HG03039 (cell line): ENCODE data around the gene MATK.
"Not testable (repeated sequence)": the region's sequence is repeated elsewhere in the genome, so short reads cannot be mapped to it uniquely, and the experiment has no call there.

ENCODE experiments used
- ATAC-seq: cut with Tn5 transposase; IDR thresholded peaks from one replicate; pipeline ENCODE4 v1.9.1; 2021; ENCODE audit warnings: mild to moderate bottlenecking, moderate library complexity; ENCODE audit not compliant: unreplicated experiment

Gene MATK

DNA sequence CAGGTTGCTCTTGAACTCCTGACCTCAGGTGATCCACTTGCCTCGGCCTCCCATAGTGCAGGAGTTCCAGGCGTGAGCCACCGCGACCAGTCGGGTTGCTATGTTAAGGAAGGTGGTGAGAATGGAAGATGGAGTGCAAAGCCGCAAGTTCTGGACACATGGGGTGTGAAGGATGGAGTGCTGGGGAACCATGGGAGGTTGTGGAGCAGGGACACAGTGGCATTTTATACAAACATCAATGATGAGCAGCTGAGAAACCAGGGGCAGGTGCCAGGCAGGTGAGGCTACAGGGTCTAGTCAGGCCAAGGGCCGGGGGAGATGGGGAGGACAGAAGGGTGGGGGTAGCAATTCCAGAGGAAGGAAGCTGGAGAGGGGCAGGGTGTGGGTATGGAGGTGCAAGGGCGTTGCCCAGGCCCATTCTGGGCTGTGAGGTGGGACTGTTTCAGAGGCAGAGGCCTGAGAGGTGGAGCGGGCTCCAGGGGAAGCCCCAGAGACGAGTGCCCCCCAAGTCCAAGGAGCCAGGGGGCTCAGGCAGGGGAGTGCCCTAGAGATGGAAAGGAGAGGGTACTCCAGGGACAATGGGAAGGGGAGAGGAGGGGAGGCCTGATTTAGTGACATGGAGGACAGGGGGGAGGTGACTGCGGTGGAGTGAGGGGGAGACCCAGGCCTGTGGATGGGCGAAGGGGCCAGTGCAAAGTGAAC, 12.2 kb downstream of the MATK start:
- no peak for ATAC-seq

DNA sequence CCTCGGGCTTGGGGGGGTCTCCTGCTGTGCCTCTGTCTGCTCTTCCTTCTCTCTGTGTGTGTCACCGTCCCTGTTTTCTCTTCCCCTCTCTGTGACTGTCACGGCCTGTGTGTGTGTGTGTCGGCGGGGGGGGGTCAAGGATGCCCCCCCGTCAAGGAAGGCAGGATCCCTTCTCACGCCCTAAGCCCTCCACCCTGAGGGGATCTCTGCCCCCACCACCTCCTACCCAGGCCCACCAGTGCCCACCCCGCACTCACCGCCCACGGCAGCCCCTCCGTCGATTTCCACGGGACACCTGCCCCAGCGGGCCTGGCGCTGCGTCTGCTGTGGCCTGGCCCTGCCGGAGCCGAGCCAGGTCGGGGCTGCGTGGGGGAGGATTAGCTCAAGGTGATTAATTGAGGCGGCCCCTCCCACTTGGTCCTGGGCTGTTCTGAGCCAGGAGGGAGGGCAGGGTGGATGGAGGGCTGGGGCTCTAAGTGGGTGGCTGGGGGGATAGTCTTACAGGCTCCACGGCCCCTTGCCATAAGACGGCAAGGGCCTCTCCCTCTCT, 14.2 kb downstream of the MATK start, which contains the start of gene RAX2:
Gene RAX2, minus strand, starts transcription at position 323 of the 550 bp plus-strand sequence. CDS start 486 bp downstream, outside the sequence.
- ATAC-seq = no peak

DNA sequence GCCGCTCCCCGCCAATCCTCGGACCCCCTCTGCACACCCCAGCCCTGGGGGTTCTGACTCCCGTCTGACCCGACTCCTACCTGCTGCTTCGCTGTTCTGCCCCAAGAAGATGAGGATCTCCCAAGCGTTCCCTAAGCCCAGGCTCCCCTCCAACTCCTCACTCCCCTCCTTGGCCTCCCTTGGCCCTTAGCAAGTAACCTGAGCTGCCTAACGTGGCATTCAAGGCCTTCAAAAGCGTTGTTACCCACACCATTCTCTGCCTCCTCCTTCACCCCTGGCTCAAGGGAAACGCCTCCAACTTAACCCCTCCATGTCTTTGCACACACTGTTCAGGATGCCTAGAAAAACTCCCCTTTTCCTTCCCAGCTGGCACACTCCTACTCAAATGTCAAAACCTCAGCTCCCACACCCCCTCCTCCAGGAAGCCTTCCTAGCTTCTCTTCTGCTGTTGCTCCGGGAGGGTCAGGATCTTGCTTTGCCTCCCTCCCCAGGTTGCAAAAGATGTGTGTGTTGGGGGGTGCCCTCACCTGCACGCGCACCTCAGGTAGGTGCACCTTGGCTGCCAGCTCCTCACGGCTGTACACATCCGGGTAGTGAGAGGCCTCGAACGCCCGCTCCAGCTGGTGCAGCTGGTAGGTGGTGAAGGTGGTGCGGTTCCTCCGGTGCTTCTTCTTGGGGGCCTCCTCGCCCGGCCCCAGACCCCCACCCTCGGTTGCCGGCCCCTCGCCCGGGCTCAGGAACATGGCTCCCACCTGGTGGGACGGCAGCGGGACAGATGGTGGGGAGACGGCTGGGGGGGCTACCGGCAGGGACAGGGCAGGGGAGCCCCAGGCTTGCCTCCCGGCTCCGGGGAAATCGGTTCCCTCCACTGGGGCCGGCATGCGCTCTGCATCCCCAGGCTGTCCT, 14.9 kb downstream of the MATK start:
- ATAC-seq = no peak

DNA sequence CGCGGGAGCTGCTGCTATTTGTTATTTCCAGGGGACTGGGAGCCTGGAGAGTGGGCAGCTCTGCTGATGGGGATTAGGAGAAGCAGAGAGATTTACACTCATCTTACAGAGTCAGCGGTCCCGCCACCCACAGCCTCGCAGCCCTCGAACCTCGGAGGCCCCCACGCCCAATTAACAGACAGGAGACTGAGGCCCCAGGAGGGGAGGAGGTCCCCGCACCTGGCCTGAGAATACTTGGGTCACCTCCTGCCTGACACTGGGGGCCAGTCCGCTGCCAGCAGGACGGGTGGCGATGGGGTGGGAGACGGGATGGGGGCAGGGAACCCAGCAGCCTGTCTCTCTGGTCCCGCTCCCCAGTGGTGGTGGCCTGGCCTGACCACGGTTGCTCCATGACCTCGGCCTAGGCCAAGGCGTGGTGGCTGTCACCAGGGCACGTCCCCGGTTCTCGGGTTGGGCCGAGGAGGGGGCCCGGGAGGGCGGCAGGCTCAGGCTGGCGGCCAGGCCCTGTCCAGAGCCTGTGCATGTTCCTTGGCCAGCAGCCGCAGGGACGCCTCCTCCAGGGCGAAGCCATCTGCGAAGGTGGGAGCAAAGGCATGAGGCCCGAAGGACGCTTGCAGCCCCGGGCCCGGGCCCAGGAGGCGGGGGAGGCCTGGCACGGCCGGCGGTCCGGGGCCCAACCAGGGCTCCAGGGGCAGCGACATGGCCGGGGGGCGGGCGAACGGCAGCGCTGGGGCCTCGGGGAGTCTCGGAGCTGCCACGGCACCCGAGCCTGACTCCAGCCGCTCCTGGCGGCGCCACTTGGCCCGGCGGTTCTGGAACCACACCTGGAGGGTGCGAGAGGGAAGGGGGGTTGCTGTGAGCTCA, 15.8 kb downstream of the MATK start:
- no peak for ATAC-seq

DNA sequence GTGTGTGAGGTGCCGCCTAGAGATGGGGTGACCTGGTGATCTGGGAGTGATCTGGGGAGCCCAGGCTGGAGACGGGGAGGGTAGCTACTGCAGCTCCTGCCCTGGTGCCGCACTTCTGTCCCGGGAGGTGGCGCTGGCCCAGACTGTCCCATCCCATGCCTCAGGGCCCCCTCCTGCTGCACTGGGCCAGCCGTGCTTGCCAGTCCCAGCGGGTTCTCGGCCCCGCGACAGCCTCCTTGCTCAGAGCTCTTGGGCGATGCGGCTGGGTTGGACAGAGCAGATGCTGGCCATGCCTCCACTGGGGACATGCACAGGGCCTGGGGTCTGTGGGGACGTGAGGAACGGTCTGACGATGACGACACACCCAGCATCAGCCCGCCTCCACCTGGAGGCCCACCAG, 16.7 kb downstream of the MATK start:
- ATAC-seq = no peak

DNA sequence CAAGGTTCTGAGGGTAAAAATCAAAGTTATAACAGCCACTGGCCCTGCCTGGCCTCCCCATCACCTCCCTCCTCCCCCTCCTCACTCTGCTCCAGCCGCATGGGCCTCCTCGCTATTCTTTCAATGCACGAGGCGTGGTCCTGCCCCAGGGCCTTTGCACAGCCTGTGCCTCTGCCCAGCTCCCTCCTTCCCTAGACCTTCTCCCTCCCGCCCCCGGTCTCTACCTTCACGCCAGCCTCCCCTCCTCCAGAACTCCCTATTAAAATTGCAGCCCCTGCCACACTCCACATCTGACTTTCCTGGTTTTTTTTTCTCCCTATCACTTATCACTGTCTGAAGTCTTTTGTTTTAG, 17.5 kb downstream of the MATK start:
- no peak for ATAC-seq

DNA sequence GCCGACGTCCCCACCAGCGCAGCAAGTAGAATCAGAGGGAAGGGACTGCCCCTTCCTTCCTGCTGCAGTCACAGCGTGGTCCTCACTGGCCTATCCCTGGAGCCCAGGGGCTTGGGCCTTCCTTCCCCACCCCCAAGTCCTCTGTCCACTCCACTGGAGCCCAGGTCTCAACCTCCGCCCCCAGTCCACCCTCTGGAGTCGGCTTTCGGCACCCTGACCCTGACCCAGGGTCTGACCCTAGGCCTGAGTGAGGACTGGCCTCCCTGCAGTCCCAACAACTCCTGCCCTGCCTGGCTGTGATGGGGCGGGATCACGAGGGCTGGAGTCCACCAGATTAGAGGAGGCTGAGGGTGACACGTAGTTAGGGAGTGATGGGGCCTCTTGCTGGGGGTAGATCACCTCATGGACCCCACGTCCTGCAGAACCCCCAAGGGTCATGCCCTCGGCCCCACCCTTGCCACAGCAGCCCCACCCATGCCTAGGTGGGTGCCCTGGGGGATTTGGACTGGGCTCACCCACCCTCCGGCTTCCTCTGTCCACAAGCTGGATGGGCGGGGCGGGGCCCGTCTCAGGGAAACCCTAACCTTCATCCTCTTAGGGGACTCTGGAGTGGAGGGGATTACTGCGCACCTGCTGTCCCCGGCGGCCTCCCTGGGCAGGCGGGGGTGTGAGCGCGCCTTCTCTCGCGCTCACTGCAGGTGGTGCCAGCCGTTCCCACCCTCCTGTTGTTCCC, 18.0 kb downstream of the MATK start:
- ATAC-seq = no peak

DNA sequence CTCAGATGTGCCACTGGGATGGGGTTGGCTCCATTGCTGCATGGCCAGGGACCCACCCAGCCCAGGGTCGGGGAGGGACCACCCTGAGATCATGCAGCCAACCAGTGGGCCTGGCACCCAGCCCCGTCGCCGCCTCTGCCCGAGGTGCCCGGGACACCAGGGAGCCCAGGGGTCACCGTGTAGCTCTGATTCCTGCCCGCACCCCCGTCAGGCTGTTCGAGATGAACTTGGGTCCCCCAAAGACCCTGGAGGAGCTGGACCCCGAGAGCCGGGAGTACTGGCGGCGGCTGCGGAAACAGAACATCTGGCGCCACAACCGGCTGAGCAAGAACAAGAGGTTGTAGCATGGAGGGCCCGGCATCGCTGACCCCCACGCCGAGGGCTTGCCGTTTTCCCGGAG, 19.1 kb downstream of the MATK start:
- no peak for ATAC-seq

DNA sequence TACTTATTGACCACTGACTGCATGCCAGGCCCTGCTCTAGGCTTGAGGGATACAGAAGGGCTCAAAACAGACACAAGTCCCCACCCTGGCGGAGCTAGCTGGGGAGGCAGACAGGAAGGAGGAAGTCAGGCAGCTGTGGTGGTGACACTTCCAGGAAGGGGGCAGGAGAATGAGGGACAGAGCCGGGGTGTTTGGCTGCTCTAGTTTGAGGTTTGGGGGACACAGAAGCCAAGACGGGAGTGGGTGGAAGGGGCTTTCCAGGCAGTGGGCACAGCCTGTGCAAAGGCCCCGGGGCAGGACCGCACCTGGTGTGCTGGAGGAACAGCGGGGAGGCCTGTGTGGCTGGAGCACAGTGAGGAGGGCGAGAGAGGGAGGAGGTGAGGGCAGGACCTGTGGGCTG, 19.7 kb downstream of the MATK start:
- no peak for ATAC-seq

DNA sequence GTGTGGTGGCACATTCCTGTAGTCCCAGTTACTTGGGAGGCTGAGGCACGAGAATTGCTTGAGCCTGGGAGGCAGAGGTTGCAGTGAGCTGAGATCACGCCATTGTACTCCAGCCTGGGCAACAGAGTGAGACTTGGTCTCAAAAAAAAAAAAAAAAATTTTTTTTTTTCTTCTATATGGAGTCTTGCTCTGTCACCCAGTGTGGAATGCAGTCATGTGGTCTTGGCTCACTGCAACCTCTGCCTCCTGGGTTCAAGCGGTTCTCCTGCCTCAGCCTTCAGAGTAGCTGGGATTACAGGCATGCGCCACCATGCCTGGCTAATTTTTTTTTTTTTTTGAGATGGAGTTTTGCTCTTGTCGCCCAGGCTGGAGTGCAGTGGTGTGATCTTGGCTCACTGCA, 20.4 kb downstream of the MATK start:
- ATAC-seq = not testable (repeated sequence)

DNA sequence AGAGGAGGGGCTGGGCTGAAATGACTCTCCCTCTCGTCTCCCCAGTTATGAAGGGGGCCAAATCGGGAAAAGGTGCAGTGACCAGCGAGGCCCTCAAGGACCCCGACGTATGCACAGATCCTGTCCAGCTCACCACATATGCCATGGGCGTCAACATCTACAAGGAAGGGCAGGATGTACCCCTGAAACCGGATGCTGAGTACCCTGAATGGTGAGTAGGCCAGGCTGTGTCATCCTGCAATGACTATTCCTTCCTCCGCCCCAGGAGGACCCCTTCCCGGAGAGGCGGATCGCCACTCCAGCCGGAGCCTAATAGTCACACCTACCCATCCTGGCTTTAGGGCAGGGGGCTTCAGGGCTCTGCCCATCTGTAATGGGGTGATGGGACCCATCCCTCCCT, 21.1 kb downstream of the MATK start:
- ATAC-seq = no peak

DNA sequence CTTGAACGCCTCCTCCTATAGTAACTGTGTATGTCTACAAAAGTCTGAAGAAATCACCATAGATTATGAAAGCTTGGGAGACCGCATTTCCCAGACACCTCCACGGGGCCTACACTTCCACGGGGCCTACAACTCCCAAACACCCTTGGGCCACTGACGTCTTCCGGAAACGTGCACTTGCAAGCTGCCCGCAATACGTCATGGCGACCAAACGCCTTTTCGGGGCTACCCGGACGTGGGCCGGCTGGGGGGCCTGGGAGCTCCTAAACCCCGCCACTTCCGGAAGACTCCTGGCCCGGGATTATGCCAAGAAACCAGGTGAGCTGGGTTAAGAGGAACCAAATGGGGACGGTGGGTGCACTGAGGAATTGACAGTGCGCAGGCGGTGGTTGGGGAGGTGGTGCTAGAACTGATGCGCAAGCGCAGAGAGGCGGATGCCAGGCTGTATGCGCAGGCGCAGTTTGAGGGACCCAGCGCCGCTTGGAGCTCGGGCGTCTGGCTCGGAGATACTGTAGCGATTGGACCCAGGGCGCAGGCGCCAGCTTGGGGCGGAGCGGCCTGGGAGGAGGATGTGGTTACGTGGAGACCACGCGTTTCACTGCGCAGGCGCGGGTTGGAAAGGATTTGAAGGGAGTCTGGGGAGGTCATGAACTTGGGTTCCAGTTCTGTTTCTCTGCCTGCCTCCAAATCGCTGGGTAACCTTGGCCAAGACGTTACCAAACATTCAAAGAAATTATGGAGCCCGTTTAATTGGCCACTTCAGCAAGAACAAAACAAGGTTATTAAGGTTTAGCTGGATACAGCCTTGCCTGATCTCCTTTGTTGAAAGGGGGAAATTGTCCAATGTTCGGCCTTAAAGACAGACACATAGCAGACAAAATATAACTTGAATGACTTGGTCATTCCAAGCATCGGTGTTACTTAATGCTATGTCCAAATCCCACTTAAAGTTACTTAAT, 23.4 kb downstream of the MATK start, which contains the start of gene MRPL54:
Gene MRPL54, plus strand, starts transcription at position 182 of the 959 bp plus-strand sequence. Its CDS starts 19 bp downstream, at position 201.
- peak; percentile 60 for ATAC-seq

DNA sequence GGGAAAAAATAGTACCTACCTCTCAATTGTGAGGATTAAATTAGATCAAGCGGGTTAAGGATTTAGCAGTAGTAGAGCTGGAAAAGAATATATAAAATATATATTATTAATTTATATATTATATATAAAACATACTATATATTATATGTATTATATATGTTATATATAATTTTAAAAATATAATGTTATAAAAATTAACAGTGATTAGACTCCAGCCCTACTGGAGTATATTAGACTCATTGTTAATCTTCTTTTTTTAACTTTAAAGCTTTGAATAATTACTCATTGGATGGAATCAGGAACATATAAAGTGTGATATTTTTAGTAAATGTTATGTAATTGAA, 24.1 kb downstream of the MATK start:
- no peak for ATAC-seq

DNA sequence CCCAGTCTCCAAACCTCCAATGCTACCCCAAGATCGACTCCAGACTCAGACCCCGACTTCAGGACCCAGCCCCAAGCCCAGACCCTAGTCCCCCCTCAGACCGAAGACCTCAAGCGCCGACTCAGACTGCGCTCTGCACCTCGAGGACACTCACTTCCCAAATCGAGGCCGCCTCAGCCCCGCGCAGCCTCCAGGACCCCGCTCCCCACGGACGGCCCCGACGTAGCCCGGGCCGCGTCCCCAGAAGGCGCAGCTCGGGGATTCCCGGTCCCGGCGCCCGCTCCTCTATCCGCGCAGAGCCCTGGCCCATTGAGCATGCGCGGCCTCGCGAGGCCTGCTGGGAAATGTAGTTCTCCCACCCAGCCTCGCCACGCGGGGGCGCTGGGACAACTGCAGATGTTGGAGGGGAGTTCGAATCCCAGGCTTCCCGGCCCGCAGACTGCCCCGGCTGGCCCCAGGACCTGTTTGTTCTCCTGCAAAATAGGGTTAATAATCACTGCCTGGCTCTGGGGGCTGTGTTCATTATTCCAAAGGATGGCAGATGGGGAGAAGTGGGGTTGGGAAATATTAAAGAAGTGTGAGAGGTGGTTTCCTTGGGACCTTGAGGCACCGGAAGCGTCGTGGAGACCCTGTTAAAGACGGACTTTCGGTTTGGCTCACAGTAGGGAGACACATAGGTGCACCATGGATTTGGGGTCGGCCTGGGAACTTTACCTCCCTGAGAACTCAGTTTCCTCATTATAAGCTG, 24.6 kb downstream of the MATK start, which contains the start of gene APBA3:
Gene APBA3, minus strand, starts transcription at position 311 of the 748 bp plus-strand sequence. CDS start 1,428 bp downstream, outside the sequence.
- peak; percentile 48 for ATAC-seq

DNA sequence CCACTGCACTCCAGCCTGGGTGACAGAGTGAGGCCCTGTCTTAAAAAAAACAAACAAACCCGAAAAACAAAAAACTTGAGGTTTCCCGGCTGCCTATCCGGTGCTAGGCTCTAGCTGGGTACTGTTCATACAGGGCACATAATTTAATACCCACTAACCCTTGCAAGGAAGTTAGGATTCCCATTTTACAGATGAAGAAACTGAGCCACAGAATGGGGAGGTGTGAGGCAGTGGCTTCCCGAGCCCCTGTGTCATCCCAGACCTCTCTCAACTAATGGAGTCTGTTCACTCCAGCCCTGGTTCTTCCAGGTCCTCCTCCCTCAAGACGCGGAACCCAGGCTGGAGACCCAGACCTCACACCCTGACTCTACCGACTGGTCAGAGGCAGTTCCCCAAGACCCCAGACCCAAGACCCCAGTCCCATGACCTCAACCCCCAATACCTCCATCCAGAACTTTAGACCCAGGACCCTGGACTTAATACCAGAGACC, 25.3 kb downstream of the MATK start:
- no peak for ATAC-seq

DNA sequence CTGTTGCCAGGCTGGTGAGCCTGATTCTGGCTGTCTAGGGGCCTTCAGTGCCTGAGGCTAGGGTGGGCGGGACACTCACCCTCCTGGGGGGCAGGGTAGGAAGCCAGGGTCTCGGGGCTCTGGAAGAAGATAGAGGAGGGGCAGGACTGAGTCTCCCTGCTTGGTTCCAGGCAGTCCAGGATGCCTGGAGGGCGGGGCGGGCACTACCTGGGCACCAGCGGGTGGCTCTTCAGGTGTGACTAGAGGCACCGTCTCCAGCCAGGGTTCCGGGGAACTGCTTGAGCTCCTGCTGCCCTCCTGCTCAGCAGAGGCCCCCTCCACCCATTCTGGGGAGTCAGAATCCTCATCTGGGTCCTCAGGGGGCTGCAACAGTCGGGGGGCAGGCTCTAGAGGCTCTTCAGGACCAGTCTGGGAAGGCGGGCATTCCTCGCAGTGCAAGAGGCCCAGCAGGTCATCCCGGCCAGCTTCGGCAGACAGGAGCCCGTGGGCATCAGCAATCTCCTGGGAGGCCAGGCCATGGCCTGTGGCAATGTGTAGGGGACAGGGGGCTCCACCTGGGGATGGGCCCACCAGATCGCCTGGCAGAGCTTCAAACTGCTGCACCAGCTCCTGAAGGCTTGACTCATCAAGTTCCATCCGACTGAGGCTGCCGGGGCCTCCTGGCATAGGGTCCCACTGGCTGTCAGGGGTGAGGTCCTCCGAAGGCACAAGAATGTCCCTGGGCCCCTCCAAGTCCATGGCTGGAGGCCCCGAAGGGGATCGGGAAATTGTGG, 26.5 kb downstream of the MATK start:
- ATAC-seq = no peak

DNA sequence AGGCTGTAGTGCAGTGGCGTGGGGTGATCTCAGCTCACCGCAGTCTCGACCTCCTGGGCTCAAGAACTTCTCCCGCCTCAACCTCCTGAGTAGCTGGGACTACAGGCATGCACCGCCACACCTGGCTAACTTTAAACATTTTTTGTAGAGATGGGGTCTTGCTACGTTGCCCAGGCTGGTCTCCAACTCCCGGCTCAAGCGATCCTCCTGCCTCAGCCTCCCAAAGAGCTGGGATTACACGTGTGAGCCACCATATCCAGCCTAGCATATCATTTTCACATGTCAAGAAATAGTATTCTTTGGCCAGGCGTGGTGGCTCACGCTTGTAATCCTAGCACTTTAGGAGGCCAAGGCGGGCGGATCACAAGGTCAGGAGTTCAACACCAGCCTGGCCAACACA, 27.9 kb downstream of the MATK start:
- not testable (repeated sequence) for ATAC-seq
